Smooth muscle cell of bladder (primary cell): ENCODE data around the gene GPAT3. TPM values are rescaled to one million over a fixed set of nuclear protein-coding genes. Genes with fewer than 3 reads are reported as not detected.

Source experiments
- total RNA-seq: library from RNA; depleted of rRNA; stranded (reverse); fragments of >200 nt; gene quantifications from 2 replicates; pipeline ENCODE4 v1.2.3, GENCODE V29; 2014

GPAT3 gene
- total RNA-seq = 5.1 and 7.7 TPM in 2 replicates

DNA sequence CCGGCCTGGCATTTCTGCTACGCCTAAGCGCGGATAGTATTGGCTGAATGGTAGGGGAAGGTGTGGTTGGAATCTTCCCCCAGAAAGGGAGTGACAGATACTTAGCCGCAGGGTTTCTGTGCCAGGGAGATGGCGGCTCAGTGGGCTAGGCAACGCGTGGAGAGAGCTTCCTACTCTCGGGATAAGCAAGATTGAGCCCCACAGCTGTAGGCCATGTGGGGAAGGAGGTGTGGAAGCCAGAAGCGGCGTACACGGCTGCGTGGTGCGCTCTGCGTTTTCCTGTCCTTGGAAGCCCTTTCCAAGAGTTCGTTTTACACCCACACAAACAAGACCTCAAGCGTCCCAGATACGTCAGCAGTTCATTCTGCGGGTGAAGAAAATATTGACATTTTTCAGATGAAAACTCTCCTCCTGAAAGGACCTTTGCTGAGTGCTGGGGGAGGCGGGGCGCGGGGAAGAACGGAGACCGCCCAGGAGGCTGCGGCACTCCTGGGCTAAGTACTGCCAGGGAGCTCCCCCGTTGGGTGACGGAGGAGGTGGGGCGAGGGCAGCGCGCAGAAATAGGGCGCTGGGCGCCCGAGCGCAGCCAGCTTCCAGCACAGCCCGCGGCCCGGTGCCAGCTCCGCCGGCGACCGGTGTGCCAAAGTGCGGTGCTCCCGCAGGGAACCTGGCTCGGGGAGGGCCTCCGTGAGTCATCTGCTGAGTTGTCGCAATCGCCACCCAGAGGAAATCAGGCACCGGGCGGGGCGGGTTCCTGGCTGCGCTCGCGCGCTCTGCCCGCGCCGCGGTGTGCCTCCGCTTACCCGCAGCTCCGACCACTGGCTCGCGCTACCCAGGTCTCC, at the start of gene GPAT3:
Gene GPAT3 (plus strand): TSS at position 589 of the 842 bp plus-strand sequence. CDS start 515 bp downstream, outside the sequence.

Other genes starting within 250 kb of the GPAT3 start
- gene HPSE, start 201.3 kb upstream of the GPAT3 start, total RNA-seq = 0.83 and 1.1 TPM in 2 replicates
- 14.6 and 19.3 TPM in 2 replicates for gene HELQ, start 80.3 kb upstream of the GPAT3 start, total RNA-seq
- gene MRPS18C, start 80.0 kb upstream of the GPAT3 start, total RNA-seq = 26.5 and 28.3 TPM in 2 replicates
- 15.9 and 18.4 TPM in 2 replicates for gene ABRAXAS1, start 51.0 kb upstream of the GPAT3 start, total RNA-seq